NCI-H1105 treated with DMSO at 0.1 percent for 48 hours (cell line): ENCODE results near the gene SHISAL1.
"Not testable (repeated sequence)": the region's sequence is repeated elsewhere in the genome, so short reads cannot be mapped to it uniquely, and the experiment has no call there.

ENCODE experiments used
- DNase-seq: peaks from one replicate; lab custom pipeline; 2025; lab: John Stamatoyannopoulos, UW

The SHISAL1 gene

GRCh38 chr22:44260216-44261035 is 52.3 kb downstream of the SHISAL1 start:
- no peak for DNase-seq

DNA sequence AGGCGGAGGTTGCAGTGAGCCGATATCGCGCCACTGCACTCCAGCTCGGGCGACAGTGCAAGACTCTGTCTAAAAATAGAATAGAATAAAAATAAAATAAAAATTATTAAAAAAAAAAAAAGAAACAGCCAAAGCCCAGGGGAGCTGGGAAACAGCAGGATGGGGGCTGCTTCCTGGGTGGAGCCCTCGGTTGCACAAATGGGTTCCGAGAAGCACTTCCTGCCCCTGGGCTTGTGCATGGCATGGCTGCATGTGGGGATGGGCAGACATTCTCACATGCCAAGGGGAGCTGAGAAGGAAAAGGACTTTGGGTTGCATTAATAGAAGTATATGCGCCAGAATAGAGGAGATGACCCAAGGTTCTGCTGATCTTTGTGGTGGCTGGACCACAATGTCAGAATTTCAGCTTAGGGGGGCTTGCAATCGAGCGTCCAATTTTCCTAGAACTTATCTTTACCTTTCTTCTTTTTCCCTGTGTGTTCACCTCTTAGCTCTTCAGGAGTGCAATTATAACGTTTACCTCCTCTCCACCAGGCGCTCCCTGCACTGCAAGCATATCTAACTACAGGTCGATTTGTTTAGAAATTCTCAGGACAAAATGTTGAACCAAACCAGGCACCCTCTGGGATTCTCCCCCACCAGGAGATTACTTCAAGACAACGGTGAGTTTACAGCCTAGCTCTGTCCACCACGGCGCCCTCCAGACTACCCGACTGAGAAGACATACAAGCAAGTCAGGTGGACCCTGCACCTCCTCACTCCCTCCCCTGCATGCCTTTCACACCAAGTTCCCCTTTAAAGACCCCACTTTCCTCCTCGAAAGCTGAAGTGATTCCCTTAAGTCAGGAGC is 53.2 kb downstream of the SHISAL1 start:
- DNase-seq: no peak

GRCh38 chr22:44256556-44257485 is 55.9 kb downstream of the SHISAL1 start:
- no peak for DNase-seq

- DNase-seq: no peak
Measured at GRCh38 chr22:44256085-44256484, 56.7 kb downstream of the SHISAL1 start.

GRCh38 chr22:44254811-44255210 is 57.9 kb downstream of the SHISAL1 start:
- no peak for DNase-seq

- DNase-seq: no peak
Measured at GRCh38 chr22:44249376-44250147, 63.2 kb downstream of the SHISAL1 start.

GRCh38 chr22:44248926-44249325 is 63.8 kb downstream of the SHISAL1 start:
- DNase-seq: no peak

DNA sequence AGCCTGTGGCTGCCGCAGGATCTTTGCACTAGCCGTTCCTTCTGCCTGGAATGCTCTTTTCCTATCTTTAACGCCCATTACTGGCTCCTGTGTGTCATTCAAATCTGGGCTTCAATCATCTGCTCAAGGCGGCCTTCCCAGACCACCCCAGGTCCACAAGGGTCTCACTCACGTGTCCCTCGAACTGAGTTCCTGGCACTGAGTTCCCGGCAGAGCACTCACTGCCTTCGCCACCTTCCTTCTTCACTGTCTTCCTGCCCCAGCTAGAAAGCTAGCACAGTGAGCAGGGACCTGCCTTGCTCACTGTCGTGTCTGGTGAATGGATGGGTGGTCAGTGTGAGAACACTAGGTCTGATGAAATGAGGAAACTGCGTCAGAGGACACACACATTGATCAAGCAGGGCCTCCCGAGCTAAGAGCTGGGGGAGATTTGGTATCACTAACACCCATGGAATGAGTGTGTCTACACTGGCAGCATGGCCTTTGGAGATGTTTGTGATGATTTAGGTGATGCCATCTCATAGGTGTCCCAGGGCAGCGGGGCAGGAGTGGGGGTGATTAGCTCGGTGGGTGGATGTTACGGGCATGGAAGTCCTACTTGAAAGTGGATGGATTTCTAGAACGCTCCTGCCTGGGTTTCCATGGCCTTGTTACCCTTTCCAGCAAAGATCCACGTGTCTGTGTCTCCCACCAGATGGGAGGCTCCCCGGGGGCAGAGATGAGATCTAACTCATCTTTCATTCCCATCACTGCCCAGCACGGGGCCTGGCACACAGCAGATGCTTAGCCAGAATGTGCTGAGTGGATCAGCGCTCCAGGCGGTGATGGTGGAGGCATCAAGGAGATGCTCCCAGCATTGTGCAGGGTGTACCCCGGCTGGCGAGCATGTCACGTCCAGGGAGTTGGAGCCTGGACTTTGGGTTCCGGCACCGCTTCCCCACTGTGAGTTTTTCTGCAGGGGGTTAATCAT is 64.5 kb downstream of the SHISAL1 start:
- no peak for DNase-seq

GRCh38 chr22:44247346-44247745 is 65.4 kb downstream of the SHISAL1 start:
- DNase-seq: no peak

- peak; percentile 6 for DNase-seq
Measured at GRCh38 chr22:44246615-44247326, 66.0 kb downstream of the SHISAL1 start.

GRCh38 chr22:44245867-44246266 is 66.9 kb downstream of the SHISAL1 start:
- DNase-seq: no peak

DNA sequence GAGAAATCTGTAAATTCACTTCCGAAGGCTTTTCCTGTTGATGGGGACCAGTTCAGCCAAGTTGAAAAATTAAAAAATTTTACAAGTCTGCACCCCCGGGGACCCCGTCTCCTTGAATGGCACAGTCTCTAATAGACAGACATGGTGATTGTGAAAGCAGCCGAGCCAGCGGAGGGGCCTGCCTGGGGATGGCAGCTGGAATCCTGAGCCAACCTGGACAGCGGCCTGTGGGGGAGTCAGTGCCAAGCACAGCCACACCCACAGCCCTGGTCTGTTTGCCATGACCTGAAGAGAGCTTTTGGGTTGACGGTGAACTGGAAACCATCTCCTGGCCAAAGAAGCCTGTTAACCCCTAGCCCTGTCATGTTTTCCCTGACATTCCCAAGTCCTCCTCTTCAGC is 67.3 kb downstream of the SHISAL1 start:
- DNase-seq: no peak

GRCh38 chr22:44244265-44244822 is 68.4 kb downstream of the SHISAL1 start:
- no peak for DNase-seq

- DNase-seq: no peak
Measured at GRCh38 chr22:44243761-44244160, 69.0 kb downstream of the SHISAL1 start.

GRCh38 chr22:44242946-44243724 is 69.6 kb downstream of the SHISAL1 start:
- DNase-seq: no peak

- not testable (repeated sequence) for DNase-seq
Measured at GRCh38 chr22:44241121-44241520, 71.6 kb downstream of the SHISAL1 start.

DNA sequence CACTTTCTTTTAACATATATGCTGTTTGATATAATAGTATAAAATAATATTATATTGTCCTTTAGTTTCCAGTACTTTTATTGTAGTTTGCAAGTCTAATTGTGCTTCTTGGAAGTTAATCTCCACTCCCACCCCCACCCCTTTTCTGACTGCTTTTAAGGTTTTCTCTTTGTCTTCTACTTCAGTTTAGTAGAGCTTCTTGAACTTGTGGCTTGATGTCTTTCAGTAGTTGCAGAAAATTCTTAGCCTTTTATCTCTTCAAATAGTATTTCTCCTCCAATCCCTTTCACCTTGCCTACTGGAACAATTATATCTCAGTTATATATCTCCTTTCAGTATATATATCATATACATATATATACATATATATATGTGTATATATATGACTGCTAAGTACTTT is 75.5 kb downstream of the SHISAL1 start:
- DNase-seq: no peak

DNA sequence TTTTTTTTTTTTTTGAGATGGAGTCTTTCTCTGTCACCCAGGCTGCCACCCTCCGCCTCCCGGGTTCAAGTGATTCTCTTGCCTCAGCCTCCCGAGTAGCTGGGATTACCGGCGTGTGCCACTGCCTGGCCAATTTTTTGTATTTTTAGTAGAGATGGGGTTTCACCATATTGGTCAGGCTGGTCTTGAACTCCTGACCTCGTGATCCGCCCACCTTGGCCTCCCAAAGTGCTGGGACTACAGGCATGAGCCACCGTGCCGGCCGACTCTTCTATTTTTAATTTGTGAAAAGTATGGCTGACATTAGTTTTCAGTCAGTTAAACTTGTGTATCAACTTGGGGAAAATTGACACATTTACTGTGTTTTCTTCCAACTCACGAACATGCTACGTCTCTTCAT is 78.4 kb downstream of the SHISAL1 start:
- DNase-seq: not testable (repeated sequence)
